Measurements from ENCODE around the gene HSPE1.
"Not testable (repeated sequence)": the region's sequence is repeated elsewhere in the genome, so short reads cannot be mapped to it uniquely, and the experiment has no call there.

Gene HSPE1

GRCh38 chr2:197498235-197498936 is 1.8 kb upstream of the HSPE1 start:
- no peak for DNase-seq (ENCODE audit: low read depth)

- DNase-seq (ENCODE audit: low read depth) = no peak
Observed at GRCh38 chr2:197498937-197499593, 1.1 kb upstream of the HSPE1 start.

- DNase-seq (ENCODE audit: low read depth) = no peak
Observed at GRCh38 chr2:197500503-197501131, 438 bp downstream of the HSPE1 start.

GRCh38 chr2:197502201-197502600 is 2.0 kb downstream of the HSPE1 start:
- no peak for DNase-seq (ENCODE audit: low read depth)

- no peak for DNase-seq (ENCODE audit: low read depth)
Observed at GRCh38 chr2:197502685-197503084, 2.5 kb downstream of the HSPE1 start.

GRCh38 chr2:197504000-197504399 is 3.8 kb downstream of the HSPE1 start:
- no peak for DNase-seq (ENCODE audit: low read depth)

GRCh38 chr2:197504512-197504911 is 4.3 kb downstream of the HSPE1 start:
- DNase-seq (ENCODE audit: low read depth) = no peak

- DNase-seq (ENCODE audit: low read depth) = no peak
Observed at GRCh38 chr2:197506658-197507057, 6.5 kb downstream of the HSPE1 start.

GRCh38 chr2:197513915-197514314 is 13.7 kb downstream of the HSPE1 start:
- DNase-seq (ENCODE audit: low read depth) = no peak

GRCh38 chr2:197514754-197515153 is 14.6 kb downstream of the HSPE1 start:
- no peak for DNase-seq (ENCODE audit: low read depth)

- no peak for DNase-seq (ENCODE audit: low read depth)
Observed at GRCh38 chr2:197515315-197515738, 15.1 kb downstream of the HSPE1 start.

- peak; percentile 66 for DNase-seq (ENCODE audit: low read depth)
Observed at GRCh38 chr2:197515739-197516392, 15.7 kb downstream of the HSPE1 start, which contains the start of gene MOB4. Gene MOB4 (plus strand): TSS chr2:197516066. CDS start chr2:197516087, 21 bp downstream.

- no peak for DNase-seq (ENCODE audit: low read depth)
Observed at GRCh38 chr2:197516393-197516761, 16.2 kb downstream of the HSPE1 start.

GRCh38 chr2:197517150-197517549 is 17.0 kb downstream of the HSPE1 start:
- no peak for DNase-seq (ENCODE audit: low read depth)

- no peak for DNase-seq (ENCODE audit: low read depth)
Observed at GRCh38 chr2:197538412-197538811, 38.2 kb downstream of the HSPE1 start.

- DNase-seq (ENCODE audit: low read depth) = no peak
Observed at GRCh38 chr2:197539734-197540133, 39.6 kb downstream of the HSPE1 start.

GRCh38 chr2:197543206-197543605 is 43.0 kb downstream of the HSPE1 start:
- DNase-seq (ENCODE audit: low read depth) = no peak

GRCh38 chr2:197547163-197547900 is 47.2 kb downstream of the HSPE1 start:
- DNase-seq (ENCODE audit: low read depth) = no peak

- DNase-seq (ENCODE audit: low read depth) = no peak
Observed at GRCh38 chr2:197548582-197548981, 48.4 kb downstream of the HSPE1 start.

- not testable (repeated sequence) for DNase-seq (ENCODE audit: low read depth)
Observed at GRCh38 chr2:197551260-197551659, 51.1 kb downstream of the HSPE1 start.
